ENCODE results near the gene DNPEP.

DNA sequence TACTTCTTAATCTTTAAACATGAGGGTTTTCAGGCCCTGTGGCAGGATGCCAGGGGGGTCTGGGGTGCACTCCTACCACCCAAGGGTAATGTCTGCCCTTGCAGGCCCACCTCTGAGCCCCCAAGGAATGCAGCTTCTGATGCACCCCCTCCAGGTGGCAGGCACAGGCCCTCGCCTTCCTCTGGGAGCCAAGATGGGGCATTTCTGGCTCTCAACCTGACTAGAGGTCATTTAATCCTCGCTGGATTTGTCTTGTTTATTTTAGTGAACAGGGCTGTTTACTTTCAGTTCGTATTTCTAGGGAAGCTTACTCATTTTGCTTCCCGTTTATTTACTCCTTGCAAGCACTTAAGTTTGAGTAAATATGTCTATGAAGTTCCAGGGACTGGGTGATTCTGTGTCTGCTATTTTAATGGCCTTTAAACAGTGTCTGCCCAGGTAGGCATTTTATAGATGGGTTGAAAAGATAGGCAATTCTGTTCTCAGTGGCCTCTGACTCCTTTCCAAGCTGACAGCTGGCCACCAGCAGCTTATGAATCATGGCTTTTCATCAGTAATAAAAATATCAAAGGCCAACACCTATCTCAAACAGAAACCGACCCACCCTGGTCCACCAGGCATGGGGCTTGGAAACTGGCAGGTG, 11.1 kb upstream of the DNPEP start:
- TF ChIP-seq EZH2 (IDR thresholded peaks at IDR 0.05; ENCODE audit: borderline replicate concordance, low read depth, low read length, severe bottlenecking) (no peak), POLR2A (IDR thresholded peaks at IDR 0.05; ENCODE audit: low read depth, low read length) (no peak), FOS (IDR thresholded peaks at IDR 0.05; ENCODE audit: borderline replicate concordance, insufficient read depth, low read length) (no peak), POLR2AphosphoS5 (IDR thresholded peaks at IDR 0.05; ENCODE audit: insufficient read depth, low read depth, low read length) (no peak)
- TF ChIP-seq, protein P1, sequence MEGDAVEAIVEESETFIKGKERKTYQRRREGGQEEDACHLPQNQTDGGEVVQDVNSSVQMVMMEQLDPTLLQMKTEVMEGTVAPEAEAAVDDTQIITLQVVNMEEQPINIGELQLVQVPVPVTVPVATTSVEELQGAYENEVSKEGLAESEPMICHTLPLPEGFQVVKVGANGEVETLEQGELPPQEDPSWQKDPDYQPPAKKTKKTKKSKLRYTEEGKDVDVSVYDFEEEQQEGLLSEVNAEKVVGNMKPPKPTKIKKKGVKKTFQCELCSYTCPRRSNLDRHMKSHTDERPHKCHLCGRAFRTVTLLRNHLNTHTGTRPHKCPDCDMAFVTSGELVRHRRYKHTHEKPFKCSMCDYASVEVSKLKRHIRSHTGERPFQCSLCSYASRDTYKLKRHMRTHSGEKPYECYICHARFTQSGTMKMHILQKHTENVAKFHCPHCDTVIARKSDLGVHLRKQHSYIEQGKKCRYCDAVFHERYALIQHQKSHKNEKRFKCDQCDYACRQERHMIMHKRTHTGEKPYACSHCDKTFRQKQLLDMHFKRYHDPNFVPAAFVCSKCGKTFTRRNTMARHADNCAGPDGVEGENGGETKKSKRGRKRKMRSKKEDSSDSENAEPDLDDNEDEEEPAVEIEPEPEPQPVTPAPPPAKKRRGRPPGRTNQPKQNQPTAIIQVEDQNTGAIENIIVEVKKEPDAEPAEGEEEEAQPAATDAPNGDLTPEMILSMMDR (IDR thresholded peaks at IDR 0.05; ENCODE audit: extremely low read depth in 1 of 2, insufficient read depth in 1 of 2, low read depth in 1 of 2, low read length in 2 of 2) = no peak
